ENCODE data around the gene EVC2.

- TF ChIP-seq, protein P1, sequence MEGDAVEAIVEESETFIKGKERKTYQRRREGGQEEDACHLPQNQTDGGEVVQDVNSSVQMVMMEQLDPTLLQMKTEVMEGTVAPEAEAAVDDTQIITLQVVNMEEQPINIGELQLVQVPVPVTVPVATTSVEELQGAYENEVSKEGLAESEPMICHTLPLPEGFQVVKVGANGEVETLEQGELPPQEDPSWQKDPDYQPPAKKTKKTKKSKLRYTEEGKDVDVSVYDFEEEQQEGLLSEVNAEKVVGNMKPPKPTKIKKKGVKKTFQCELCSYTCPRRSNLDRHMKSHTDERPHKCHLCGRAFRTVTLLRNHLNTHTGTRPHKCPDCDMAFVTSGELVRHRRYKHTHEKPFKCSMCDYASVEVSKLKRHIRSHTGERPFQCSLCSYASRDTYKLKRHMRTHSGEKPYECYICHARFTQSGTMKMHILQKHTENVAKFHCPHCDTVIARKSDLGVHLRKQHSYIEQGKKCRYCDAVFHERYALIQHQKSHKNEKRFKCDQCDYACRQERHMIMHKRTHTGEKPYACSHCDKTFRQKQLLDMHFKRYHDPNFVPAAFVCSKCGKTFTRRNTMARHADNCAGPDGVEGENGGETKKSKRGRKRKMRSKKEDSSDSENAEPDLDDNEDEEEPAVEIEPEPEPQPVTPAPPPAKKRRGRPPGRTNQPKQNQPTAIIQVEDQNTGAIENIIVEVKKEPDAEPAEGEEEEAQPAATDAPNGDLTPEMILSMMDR (IDR thresholded peaks at IDR 0.05), result no peak
- no peak for TF ChIP-seq EZH2 (IDR thresholded peaks at IDR 0.05; ENCODE audit: borderline replicate concordance, insufficient read depth, low read depth, low read length, poor library complexity, severe bottlenecking)
These were observed 46.1 kb upstream of the EVC2 start for GRCh38 chr4:5754529-5754881.
